ENCODE measurements around the gene TRAM2. TPM values are rescaled to one million over a fixed set of nuclear protein-coding genes. Genes with fewer than 3 reads are reported as not detected.

The TRAM2 gene
- polyA plus RNA-seq, 1 donor from 2014 or later: 7.5 TPM

DNA sequence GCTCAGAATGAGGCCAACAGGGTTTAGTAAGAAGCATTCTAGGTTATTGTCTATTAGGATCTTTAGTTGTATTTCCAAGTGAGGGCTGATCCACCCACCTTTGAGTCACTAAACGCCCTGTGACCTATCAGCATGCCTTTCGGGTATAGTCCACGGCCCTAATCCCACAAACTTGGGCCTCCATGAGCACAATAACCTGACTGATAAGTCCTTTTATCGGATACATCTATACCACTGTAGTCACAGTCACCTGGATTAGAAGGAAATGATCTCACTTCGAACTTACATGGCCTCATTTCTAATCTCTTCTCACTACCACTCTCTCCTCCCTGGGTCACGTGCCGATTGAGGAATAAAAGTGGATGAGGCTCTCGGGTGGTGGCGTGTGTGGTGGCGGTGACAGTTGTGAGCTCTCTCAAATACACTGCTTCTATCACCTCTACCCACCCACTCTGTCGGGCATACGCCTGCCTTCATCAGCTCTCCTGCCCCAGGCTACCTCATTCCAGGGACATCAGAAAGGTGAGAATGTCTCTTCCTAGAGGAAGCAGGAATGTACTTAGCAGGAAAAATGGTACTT, 65.2 kb downstream of the TRAM2 start:
- H3K27me3 Mint-ChIP-seq: no peaks in the 10 kb centered on the region
- H3K9me3 Mint-ChIP-seq: no peaks in the 10 kb centered on the region
- no peak overlapping the region for H3K27ac Mint-ChIP-seq
- H3K36me3 Mint-ChIP-seq: peaks cover 9% of the 10 kb centered on the region
- peak overlapping the region in 1 of 4 donors; percentile 74 for H3K4me3 Mint-ChIP-seq
- H3K4me1 Mint-ChIP-seq: no peaks in the 10 kb centered on the region

DNA sequence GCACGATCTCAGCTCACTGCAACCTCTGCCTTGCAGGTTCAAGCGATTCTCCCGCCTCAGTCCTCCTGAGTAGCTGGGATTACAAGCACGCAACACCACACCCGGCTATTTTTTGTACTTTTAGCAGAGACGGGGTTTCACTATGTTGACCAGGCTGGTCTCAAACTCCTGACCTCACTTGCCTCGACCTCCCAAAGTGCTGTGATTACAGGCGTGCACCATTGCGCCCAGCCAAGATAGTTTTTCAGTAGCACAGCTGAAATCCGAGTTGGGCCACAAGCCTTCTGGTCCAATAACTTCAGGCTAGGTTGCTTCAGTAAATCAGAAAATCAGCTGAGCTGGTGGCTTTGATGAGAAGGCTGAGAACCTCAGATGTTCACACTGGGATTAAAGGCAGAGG, 65.7 kb downstream of the TRAM2 start:
- no peaks in the 10 kb centered on the region for H3K9me3 Mint-ChIP-seq
- peak overlapping the region in 2 of 3 donors; percentile 3 to 14 for H3K27ac Mint-ChIP-seq
- H3K27me3 Mint-ChIP-seq: no peaks in the 10 kb centered on the region
- H3K36me3 Mint-ChIP-seq: peaks cover 9% of the 10 kb centered on the region
- H3K4me3 Mint-ChIP-seq: no peak overlapping the region
- H3K4me1 Mint-ChIP-seq: no peaks in the 10 kb centered on the region

DNA sequence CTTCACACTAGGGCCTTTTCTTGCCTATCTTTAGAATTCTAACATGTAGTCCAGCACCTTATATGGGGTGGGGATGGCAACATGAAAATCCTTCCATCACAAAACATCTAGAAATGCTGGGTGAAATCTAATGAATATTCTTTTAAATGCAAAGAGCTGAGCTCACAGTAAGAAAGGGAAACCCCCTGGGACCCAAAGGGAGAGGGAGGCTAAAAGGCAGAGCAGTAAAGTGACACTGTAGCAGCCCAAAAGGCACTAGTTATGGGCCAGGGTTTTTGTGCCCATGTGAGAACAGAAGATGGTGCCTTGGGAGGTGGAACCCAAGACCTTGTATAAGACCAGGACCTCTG, 66.7 kb downstream of the TRAM2 start:
- Mint-ChIP-seq H3K27ac (peak overlapping the region in 1 of 3 donors; percentile 53), H3K9me3 (no peaks in the 10 kb centered on the region), H3K27me3 (no peaks in the 10 kb centered on the region), H3K4me3 (no peak overlapping the region), H3K4me1 (peaks cover 0 to under 1% (median 0%) of the 10 kb centered on the region in 3 donors), H3K36me3 (peaks cover 9% of the 10 kb centered on the region)

DNA sequence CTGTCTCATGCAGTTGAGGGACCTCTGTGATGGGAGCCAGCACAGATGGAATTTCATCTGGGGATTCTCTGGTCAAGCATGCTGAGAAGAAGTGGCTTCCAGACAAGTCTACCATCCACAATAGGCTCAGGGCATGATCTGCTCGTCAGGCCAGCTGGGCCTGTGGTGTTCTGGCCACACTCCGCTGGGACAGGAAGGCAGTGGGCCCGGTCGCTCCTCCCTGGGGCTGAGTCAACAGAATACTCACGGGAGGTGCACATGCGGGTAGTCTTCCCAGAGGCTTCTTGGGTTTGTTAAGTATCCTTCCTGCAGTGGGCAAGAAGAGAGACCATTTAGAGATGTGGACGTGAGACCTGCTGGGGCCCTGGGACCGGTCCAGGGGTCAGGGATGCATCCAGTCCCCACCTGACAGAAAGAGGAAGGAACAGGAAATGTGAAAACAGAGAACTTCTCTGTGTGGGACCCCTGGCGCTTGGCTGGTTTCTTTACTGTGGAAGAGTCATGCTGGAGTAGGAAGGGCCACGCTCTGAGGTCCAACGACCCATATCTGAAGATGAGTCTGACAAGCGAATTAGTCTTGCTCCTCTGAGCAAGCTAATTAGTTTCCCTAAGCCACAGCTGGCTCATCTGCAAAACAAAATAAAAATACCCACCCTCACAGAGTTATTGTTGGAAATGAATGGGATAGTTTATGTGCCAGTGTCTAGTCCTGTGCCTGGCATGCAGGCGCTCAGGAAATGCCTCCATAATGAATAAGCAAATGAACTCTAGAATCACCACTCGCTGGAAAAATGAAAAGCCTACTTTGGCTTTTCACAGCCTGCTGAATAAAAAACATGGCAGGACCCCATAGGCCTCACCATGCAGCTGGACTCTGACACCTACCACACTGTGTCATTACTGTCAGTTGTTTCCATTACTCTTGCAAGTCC, 67.3 kb downstream of the TRAM2 start:
- Mint-ChIP-seq H3K27ac (peak overlapping the region in 1 of 3 donors; percentile 53), H3K4me1 (peaks cover 0 to 3% (median 2%) of the 10 kb centered on the region in 3 donors), H3K9me3 (no peaks in the 10 kb centered on the region), H3K4me3 (no peak overlapping the region), H3K36me3 (peaks cover 14% of the 10 kb centered on the region), H3K27me3 (no peaks in the 10 kb centered on the region)

DNA sequence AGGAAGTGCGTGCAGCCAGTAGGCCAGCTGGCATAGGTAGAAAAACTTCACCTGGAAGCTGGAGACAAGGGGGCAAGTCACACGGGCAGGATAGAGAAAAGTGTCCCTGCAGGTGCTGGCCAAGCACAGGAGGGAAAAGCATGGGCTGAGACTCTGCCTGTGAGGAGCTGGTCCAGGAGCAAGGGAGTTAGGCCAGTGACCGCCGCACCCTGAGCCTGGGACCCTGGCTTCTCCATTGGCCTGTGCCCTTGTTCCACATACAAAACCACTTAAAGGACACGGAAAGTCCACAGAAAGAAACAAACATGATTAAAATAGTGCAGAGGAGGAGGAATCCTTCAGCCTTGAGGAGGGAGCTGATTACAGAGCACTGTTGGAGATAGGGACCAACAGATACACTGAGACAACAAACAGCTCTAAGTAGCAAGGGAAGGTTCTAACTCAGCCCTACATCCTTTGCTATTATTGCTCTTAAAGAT, 68.6 kb downstream of the TRAM2 start:
- Mint-ChIP-seq H3K27ac (no peak overlapping the region), H3K9me3 (no peaks in the 10 kb centered on the region), H3K4me3 (no peak overlapping the region), H3K36me3 (peaks cover 14% of the 10 kb centered on the region), H3K27me3 (no peaks in the 10 kb centered on the region), H3K4me1 (peaks cover 0 to 3% (median 2%) of the 10 kb centered on the region in 3 donors)

DNA sequence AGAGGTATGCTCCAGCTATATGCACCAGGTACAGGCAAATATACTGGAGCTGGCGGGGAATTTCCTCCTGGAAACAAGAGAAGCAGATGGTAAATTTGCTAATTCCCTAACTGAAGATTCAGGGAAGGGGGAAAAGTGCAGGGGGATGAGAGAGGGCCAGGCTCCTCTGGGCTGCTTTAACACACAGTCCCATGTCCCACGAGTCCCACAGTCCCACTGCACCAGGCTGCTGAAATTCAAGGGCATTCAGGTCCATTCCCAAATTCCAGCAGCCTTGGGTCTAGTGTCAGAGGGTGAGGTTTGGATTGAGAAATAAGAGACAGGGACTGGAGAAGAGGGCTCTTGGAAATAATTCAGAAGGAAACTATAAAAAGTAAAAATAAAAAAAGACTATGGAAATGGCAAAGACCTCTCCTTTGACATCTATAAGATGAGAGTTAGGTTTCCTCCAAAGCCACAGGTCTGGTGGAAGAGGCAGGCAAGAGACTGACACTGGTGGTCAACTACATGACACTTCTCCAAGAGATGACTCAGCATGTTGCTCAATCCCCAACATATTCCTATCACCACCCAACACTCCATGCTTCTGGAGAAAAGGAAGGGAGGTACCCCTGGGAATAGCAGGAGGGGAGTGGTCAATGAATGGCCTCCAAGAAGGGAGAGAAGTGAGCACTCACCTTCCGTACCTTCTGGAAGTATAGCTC, 69.2 kb downstream of the TRAM2 start:
- H3K27me3 Mint-ChIP-seq: no peaks in the 10 kb centered on the region
- H3K9me3 Mint-ChIP-seq: no peaks in the 10 kb centered on the region
- peaks cover 15% of the 10 kb centered on the region for H3K36me3 Mint-ChIP-seq
- H3K27ac Mint-ChIP-seq: no peak overlapping the region
- peaks cover 0 to 3% (median 2%) of the 10 kb centered on the region in 3 donors for H3K4me1 Mint-ChIP-seq
- H3K4me3 Mint-ChIP-seq: no peak overlapping the region

DNA sequence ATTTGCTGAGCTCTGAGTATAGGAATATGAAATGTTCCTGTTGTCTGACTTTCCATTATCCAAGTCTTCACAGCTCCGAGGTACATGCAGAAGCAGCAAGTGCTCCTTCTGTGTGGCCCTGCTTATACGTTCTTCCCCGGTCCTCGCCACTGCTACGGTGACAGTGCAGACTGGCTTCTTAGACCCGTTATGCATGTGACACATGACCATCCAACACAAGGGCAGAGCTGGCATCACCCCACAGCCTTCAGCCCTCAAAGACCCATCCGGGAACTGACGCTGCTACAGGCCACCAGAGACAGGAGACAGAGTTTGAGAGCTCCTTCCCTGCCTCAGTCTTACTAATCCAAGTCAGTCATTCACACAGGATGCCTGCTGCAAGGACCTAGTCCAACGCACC, 70.4 kb downstream of the TRAM2 start:
- H3K27ac Mint-ChIP-seq: peak overlapping the region; percentile 32 to 63 (median 37)
- no peaks in the 10 kb centered on the region for H3K9me3 Mint-ChIP-seq
- H3K4me3 Mint-ChIP-seq: no peak overlapping the region
- no peaks in the 10 kb centered on the region for H3K27me3 Mint-ChIP-seq
- H3K4me1 Mint-ChIP-seq: peaks cover 0 to 3% (median 2%) of the 10 kb centered on the region in 3 donors
- peaks cover 16% of the 10 kb centered on the region for H3K36me3 Mint-ChIP-seq

DNA sequence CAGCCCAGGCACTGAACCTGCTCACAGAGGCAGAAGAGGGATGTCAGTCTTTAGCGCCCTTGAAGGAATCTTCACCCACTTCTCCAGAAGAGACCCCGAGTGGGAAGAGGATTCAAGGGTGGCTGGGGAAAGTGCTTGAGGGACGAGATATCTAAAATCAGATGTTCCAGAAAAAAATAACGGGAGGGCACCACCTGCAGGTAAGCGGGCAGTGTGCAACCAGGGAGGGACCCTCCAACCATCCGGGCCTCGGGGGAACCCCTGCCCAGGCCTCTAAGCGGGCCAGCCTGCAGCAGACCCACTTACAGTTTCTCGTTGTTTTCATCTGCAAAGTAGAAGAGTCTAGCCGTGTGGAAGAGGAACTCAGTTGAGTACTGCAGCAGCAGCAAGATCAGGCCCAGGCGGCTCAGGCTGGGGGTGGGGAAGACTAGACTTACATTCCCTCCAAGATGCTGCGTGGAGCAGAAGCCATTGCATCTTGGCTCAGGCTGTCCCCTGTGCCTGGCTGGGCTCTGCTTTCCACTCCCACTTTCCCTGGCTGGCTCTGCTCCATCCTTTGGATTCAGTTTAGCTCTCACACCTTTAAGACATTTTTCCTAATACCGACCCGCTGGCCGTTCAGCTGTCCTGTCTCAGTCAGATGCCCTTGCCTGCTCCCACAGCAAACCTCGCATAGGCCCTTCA, 71.0 kb downstream of the TRAM2 start:
- Mint-ChIP-seq H3K27me3 (no peaks in the 10 kb centered on the region), H3K9me3 (no peaks in the 10 kb centered on the region), H3K4me3 (no peak overlapping the region), H3K36me3 (peaks cover 16% of the 10 kb centered on the region), H3K27ac (peak overlapping the region in 2 of 3 donors; percentile 32 to 83), H3K4me1 (peaks cover 0 to 3% (median 2%) of the 10 kb centered on the region in 3 donors)

DNA sequence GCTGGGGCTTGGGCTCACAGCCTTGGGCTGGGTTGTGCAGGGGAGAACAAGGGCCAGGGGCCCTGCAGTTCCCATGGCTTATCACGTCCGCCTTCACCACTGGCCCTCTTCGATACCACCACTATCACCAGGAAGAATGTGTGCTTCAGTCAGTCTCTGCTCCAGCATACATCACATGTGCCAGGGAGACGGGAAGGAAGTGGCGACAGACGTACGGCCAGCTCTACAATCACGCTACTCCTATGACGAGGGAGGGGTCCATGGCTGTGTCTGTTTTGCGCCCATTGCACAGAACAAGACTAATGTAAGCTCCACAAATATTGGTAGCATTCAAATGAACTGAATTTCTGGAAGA, 72.1 kb downstream of the TRAM2 start:
- Mint-ChIP-seq H3K36me3 (peaks cover 16% of the 10 kb centered on the region), H3K4me3 (no peak overlapping the region), H3K27ac (peak overlapping the region in 1 of 3 donors; percentile 83), H3K4me1 (peaks cover 0 to 6% (median 2%) of the 10 kb centered on the region in 3 donors), H3K27me3 (no peaks in the 10 kb centered on the region), H3K9me3 (no peaks in the 10 kb centered on the region)

DNA sequence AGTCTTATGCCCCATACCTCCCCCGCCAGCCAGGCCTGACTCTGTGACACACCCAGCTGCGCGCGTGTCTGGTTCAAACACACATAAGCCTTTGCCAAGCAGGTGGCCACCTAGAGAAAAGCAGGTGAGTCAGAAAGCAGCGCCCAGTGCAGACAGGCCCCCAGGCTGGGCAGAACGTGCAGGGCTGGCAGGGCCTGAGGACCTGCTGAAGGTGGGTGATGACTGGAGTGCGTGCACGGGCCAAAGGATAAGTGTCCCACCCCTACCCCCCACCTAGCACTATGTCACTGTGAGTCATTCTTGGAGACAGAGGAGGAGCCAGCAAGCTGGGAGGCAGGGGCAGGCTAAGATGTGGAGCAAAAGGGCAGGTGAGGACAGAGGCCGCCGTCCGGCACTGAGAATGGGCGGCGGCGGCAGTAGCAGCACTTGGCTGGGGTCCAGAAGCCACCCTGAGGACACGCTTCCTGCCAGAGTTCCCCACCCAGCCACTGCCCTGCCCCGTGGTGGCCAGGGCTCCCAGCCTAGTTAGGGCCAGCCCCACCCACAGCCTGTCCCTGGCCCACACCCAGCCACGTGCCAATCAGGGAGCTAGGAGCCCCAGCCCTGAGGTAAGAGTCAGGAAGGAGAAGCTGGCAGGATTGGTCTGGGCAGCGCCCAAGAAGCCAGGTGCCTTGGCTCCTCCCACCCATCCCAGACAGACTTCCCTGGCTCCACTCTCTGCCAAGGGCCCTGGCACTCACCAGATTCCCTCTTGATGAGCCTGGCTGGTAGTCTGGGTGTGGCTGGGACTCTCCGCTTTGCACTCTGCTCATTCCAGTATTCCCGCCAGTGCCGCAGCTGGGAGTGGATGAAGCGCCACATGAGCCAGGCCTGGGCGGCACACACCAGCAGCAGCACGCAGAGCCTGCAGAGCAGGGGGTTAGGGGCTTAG, 72.7 kb downstream of the TRAM2 start:
- Mint-ChIP-seq H3K9me3 (no peaks in the 10 kb centered on the region), H3K4me1 (peaks cover 0 to 8% (median 8%) of the 10 kb centered on the region in 3 donors), H3K4me3 (no peak overlapping the region), H3K27ac (peak overlapping the region in 1 of 3 donors; percentile 83), H3K36me3 (peaks cover 14% of the 10 kb centered on the region), H3K27me3 (no peaks in the 10 kb centered on the region)

DNA sequence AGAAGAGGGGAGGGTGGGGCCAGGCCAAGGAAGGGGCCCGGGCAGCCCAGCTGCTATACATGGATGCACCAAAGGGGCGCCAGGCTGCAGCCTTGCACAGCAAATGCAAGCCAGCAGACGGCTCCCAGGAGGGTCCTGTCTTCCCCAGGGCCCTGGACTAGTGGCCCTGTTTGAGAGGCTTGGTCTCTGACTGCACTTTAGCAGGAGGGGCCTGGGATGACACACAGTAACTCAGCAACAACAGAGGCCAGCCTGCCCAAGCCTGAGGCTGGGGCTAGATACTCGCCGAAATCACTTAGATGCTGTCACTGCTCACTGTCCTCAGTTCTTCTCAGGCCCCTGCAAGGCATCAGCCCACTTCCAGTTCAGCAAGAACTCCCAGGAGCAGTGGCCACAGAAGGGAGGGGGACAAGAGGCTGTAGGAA, 73.5 kb downstream of the TRAM2 start:
- H3K36me3 Mint-ChIP-seq: peaks cover 10% of the 10 kb centered on the region
- no peak overlapping the region for H3K27ac Mint-ChIP-seq
- H3K27me3 Mint-ChIP-seq: no peaks in the 10 kb centered on the region
- peaks cover 6 to 16% (median 16%) of the 10 kb centered on the region in 3 donors for H3K4me1 Mint-ChIP-seq
- H3K9me3 Mint-ChIP-seq: no peaks in the 10 kb centered on the region
- H3K4me3 Mint-ChIP-seq: no peak overlapping the region

DNA sequence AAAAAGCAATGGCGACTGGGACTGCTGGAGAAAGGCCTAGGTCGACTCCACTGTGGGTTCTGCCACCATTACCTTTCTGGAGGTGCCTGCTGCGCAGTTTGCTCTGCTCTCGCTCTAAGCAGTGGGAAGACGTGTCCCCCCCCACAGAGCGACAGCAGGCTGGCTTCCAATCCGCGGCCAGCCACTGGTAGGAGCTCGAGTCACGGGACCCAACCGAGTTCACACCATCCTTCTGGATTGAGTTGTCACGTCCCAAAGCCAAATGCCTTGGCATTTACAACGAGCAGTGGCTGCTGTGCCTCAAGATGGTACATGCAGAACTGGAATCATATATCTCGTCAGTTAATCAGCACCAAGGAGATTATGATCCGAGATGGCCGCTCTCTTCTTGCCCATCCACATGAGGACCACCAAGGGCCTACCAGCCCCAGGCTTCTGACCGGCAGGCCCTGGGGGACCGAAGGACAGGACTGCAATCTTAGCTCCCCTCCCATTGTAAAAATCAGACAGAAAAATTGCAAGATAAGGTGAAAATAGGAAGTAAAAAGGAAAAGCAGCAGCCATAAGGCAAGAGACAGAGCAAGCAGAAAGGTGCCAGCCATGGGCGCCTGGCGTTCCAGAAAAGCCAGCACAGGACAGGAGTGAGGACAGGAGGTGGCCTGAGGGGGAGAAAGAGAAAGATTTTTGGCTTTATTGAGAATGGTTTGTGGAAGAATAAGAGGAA, 74.4 kb downstream of the TRAM2 start:
- no peaks in the 10 kb centered on the region for H3K27me3 Mint-ChIP-seq
- H3K9me3 Mint-ChIP-seq: no peaks in the 10 kb centered on the region
- peaks cover 14 to 24% (median 24%) of the 10 kb centered on the region in 3 donors for H3K4me1 Mint-ChIP-seq
- no peak overlapping the region for H3K4me3 Mint-ChIP-seq
- peak overlapping the region in 1 of 3 donors; percentile 14 for H3K27ac Mint-ChIP-seq
- H3K36me3 Mint-ChIP-seq: peaks cover 10% of the 10 kb centered on the region

Measured in IgD-negative memory B cell (primary cell).